C4-2B (cell line): ENCODE results near the gene LIPT2.
"Not testable (repeated sequence)": the region's sequence is repeated elsewhere in the genome, so short reads cannot be mapped to it uniquely, and the experiment has no call there.

ENCODE experiments used
- H3K27ac ChIP-seq: fragments of 450-650 bp; 2 replicates; pipeline ENCODE4 v1.5.1; 2017
- ZFX ChIP-seq: fragments of 450-650 bp; IDR thresholded peaks from 2 replicates; pipeline ENCODE4 v1.6.1; 2017
- TF ChIP-seq, protein P1 (sequence below): fragments of 450-650 bp; conservative IDR thresholded peaks from 2 replicates; pipeline ENCODE4 v1.5.1; 2017; ENCODE audit warnings: mild to moderate bottlenecking

LIPT2 gene

DNA sequence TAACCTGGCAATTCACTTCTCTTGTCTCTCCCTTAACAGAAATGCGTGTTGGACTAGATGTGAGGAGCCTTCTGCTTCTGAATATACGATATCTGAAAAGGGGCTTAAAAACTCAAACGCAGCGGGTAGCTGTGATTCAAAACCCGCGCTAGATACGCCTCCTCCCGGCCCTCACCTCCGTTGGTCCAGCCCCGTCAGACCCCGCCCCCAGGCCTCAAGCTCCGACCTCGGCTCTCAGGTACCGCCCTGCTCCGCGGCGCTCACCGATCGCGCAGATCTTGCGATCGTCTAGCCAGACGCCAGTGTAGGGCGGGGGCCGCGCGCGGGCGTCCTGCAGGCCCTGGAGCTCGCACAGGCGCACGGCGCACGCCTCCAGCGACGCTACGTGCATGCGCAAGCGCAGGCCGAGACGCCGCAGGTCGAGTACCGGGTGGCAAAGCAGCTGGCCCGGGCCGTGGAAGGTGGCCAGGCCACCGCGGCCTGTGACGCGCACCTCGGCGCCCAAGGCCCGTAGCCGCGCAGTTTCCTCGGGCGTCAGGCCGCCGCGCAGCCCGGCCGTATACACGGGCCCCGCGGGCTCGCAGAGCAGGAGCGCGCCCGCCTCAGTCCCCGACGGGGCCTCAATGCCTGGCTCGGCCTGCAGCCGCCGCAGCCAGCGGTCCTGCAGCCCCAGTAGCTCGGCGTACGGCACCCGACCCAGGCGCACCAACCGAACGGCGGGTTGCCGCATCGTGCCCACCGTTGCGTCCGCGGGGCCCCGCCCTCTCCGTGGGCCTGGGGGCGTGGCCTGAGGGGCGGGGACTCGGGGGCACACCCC, at the start of gene LIPT2:
Gene LIPT2, minus strand, starts transcription at position 751 of the 817 bp plus-strand sequence. Its CDS starts 21 bp downstream, at position 730.
- peak within 1 kb of the TSS; percentile 99 for H3K27ac ChIP-seq
- TF ChIP-seq, protein P1, sequence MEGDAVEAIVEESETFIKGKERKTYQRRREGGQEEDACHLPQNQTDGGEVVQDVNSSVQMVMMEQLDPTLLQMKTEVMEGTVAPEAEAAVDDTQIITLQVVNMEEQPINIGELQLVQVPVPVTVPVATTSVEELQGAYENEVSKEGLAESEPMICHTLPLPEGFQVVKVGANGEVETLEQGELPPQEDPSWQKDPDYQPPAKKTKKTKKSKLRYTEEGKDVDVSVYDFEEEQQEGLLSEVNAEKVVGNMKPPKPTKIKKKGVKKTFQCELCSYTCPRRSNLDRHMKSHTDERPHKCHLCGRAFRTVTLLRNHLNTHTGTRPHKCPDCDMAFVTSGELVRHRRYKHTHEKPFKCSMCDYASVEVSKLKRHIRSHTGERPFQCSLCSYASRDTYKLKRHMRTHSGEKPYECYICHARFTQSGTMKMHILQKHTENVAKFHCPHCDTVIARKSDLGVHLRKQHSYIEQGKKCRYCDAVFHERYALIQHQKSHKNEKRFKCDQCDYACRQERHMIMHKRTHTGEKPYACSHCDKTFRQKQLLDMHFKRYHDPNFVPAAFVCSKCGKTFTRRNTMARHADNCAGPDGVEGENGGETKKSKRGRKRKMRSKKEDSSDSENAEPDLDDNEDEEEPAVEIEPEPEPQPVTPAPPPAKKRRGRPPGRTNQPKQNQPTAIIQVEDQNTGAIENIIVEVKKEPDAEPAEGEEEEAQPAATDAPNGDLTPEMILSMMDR, result no peak
- peak; percentile 98 for TF ChIP-seq ZFX

DNA sequence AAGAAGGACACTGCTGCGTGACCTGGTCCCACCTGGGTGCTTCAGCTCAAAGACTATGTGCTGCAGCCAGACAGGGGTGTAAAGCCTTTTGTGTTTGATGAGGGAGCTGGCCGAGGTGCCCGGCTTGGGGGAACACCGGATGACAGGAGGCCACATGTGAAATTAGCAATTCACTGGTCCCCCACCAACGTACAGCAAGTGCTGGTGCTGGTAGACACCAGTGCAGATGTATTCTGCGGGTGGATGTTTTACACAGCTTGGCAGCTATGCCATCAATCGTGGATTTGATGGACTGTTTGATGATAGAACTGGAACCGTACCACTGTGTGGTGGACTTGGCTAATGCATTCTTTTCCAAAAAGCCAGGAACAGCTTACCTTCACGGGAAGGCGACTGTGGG, 47.9 kb upstream of the LIPT2 start:
- no peak overlapping the region for H3K27ac ChIP-seq
- TF ChIP-seq ZFX, result no peak
- TF ChIP-seq, protein P1, result no peak

DNA sequence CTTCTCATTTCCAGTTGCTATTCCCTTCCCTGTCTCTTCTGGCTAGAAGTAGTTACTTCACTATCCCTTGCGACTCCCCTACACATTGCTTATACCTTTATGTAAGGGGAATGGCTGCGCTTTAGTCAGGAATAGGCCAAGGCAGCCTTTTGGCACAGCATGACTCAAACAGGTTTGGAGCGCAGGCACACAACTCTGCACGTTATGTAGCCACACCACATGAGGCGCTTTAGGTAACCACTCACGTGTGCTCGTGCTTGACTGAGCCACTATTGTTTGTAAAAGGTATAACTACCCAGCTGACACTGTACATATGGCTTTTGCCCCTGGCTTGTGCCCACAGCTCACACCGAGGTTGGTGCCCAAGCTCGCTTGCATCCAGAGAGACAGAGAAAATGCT, 46.7 kb upstream of the LIPT2 start:
- TF ChIP-seq, protein P1, result no peak
- TF ChIP-seq ZFX, result no peak
- H3K27ac ChIP-seq, result no peak overlapping the region

DNA sequence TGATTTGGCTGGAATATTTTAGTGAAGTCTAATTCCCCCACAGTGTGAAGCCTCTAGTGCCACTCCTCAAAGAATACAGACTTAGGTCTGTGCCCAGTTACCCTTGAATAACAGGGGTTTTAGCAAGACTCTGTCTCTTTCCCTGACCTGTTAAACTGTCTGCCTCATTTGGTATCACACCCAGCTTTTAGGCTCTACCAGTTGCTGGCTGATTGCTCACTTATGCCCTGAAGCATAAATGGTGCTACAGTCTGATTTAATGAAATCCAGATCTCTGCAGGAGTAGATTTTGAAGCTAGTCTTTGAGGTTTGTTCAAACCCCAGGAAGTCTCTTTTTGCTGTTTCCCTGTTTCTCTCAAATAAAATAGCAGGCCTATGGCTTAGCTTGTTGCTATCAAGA, 45.2 kb upstream of the LIPT2 start:
- TF ChIP-seq, protein P1, result no peak
- no peak for TF ChIP-seq ZFX
- H3K27ac ChIP-seq, result no peak overlapping the region

DNA sequence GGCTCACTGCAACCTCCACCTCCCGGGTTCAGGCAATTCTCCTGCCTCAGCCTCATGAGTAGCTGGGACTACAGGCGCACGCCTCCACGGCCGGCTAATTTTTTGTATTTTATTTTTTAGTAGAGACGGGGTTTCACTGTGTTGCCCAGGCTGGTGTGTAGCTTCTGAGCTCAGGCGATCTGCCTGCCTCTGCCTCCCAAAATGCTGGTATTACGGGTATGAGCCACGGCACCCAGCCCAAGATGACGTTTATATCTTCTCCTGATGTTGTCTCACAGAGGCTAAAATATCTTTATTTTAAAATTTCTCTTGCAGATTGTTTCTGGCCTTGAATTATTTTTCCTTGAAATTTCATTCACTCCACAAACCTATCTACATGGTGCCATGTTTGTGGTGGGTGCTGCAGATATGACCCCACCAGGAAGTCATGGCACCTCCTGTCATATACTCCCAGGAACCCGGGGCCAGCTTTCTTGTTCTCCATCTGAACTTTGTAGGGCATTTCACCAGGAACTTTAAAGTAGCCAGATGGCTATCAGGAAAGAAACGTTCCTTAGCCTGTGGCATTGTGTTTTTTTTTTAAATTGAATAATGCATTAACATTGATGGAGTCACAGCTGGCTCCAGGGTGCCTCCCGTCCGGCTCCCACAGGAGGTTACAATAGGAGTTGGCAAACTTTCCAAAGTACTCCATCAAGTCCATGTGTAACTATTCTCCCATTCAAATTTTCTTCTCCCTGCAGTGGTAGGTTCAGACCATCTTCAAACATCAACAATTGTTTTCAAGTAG, 42.0 kb upstream of the LIPT2 start:
- no peak overlapping the region for H3K27ac ChIP-seq
- TF ChIP-seq, protein P1, result no peak
- TF ChIP-seq ZFX, result no peak

DNA sequence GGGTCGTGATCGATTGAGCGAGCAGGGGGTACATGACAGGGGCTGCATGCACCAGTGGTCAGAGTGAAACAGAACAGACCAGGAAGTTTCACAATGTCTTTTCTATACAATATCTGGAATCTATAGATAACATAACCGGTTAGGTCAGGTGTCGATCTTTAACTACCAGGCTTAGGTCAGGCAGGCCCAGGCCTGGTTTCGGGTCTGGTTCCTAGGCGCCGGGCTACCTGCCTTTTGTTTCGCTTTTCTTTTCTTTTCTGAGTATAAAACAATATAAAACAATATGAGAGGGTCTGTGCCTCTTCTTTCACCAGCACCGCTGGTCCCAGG, 41.4 kb upstream of the LIPT2 start:
- not testable (repeated sequence) for H3K27ac ChIP-seq

DNA sequence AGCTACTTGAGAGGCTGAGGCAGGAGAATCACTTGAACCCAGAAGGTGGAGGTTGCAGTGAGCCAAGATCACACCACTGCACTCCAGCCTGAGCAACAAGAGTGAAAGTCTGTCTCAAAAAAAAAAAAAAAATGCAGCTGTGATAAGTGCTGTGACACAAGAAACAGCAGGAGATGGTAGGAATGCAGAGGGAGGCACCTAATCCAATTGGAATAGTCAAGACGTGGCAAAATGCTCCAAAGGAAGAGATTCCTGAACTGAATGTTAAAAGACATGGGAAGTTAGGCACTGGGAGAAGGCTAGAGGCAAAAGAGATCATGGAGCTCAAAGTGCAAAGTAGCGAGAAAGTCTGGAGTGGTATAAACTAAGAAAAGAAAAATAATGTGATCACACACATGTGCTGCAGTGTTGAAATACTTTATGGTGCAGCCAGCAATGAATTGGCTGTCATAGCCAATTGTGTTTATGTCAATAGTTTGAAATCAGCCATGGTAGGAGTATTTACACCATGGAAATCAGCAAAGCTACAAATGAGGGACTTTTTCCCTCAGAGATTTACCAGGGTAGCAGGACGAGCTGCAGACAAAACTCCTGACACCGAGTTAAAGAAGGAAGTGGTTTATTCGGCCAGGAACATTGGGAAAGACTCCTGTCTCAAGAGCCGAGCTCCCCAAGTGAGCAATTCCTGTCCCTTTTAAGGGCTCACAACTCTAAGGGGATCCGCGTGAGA, 40.9 kb upstream of the LIPT2 start:
- no peak for TF ChIP-seq ZFX
- TF ChIP-seq, protein P1, result no peak
- H3K27ac ChIP-seq, result no peak overlapping the region
